GM23248 (cell line): ENCODE measurements around the gene PTPRN.

Source experiments
- EZH2 ChIP-seq: fragments of 200-600 bp; sonication (generic); IDR thresholded peaks from 2 replicates; pipeline ENCODE4 v1.6.1; 2018; ENCODE audit warnings: antibody characterized with exemption, mild to moderate bottlenecking; ENCODE audit not compliant: insufficient read depth, poor library complexity, severe bottlenecking
- EZH2phosphoT487 ChIP-seq: fragments of 200-600 bp; sonication (generic); IDR thresholded peaks from 2 replicates; pipeline ENCODE4 v1.6.1; 2018; ENCODE audit warnings: antibody characterized with exemption, moderate library complexity, mild to moderate bottlenecking, low read depth; ENCODE audit not compliant: insufficient read depth

GRCh38 chr2:219293736-219294231 is 15.4 kb downstream of the PTPRN start:
- TF ChIP-seq EZH2 (no peak), EZH2phosphoT487 (no peak)
